ENCODE data around the gene UBE2I.

UBE2I gene

DNA sequence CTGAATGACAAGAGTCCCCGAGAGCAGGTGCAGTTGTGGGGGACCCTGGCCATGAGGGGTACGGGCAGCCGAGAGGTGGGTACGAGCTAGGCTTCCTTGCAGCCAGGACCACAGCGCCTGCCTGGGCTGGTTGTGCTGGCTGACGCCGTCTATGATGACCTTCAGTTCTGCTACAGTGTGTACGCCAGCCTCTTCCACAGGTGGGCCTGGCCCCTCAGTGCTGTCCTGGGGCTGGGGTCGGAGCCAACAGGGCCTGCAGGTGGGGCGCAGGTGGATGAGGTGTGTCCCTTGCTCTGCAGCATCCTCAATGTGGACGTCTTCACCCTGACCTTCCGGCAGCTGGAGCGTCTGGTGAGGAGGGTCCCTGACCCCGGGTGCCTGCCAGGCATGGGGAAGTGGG is 35.1 kb downstream of the UBE2I start:
- no peak for DNase-seq

DNA sequence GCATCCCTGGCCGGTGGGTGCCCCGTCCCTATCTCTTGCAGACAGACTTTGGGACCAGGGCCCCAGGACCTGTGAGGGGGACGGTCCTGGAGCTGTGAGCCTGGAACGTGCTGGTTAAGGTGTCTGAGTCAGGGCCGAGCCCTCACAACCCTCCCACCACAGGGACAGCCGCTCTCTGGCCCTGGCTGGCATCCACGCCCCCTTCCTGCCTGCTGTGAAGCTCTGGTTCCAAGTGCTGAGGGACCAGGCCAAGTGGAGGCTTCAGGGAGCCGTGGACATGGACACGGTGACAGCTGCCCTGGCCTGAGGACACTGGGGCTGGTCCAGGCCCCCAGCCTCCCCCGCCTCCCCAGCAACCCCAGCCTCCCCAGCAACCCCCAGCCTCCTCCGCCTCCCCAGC is 35.7 kb downstream of the UBE2I start:
- DNase-seq, result no peak

DNA sequence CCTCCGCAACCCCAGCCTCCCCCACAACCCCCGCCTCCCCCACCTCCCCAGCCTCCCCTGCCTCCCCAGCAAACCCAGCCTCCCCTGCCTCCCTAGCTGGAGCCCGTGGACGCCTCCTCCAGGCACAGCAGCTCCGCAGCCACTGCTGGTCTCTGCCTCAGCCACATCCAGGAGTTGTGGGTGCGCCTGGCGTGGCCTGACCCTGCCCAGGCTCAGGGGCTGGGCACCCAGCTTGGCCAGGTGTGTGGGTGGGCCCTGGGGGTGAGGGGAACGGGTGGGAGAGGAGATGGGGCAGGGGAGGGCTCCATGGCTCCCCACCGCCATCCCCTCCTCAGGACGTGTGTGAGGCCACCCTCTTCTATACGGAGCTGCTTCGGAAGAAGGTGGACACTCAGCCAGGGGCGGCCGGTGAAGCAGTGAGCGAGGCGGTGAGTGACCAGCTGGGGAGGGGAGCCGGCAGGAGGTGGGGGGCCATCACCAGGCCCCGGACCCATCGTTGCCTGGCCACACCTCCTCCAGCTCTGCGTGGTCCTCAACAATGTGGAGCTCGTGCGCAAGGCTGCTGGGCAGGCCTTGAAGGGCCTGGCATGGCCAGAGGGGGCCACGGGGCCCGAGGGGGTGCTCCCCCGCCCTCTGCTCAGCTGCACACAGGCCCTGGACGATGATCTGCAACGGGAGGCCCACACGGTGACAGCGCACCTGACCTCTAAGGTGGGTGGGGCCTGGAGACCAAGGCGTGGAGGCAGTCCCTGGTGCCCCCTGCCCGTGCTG is 36.4 kb downstream of the UBE2I start:
- DNase-seq, result no peak

DNA sequence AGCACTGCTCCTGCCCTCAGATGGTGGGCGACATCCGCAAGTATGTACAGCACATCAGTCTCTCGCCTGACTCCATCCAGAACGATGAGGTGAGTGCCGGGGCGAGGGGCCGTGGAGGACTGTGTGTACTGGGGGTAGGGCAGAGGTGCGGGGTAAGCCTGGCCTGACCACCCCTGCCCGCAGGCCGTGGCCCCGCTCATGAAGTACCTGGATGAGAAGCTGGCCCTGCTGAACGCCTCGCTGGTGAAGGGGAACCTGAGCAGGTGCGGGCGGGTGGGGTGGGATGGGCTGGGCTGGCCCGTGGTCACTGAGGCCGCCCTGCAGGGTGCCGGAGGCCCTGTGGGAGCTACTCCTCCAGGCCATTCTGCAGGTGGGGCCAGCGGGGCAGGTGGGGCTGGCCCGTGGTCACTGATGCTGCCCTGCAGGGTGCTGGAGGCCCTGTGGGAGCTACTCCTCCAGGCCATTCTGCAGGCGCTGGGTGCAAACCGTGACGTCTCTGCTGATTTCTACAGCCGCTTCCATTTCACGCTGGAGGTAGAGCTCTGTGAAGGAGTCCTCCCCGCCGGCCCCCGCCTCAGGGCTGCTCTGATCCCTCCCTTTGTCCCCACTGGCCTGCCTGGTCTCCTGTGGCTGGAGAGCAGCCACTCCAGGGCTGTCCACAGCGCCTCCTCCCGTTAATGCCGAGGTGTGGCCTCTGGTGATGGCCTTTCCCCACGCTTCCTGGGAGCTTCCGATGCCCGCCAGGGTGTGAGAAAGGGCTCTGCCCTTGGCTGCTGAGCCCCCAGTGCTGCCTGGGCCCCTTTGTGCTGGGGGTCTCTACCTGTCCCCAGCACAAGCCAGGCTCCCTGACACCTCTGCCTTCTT is 37.2 kb downstream of the UBE2I start:
- no peak for DNase-seq

- no peak for DNase-seq
These were observed 37.9 kb downstream of the UBE2I start for GRCh38 chr16:1347286-1347855.

DNA sequence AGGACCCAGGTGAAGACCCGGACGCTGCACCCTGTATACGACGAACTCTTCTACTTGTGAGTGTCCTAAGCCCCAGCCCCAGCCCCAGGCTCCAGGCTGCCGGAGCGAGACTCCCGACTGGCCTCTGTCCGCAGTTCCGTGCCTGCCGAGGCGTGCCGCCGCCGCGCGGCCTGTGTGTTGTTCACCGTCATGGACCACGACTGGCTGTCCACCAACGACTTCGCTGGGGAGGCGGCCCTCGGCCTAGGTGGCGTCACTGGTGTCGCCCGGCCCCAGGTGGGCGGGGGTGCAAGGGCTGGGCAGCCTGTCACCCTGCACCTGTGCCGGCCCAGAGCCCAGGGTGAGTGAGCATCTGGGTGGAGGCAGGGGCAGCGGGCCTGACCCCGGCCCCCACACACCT is 38.5 kb downstream of the UBE2I start:
- no peak for DNase-seq

GRCh38 chr16:1348441-1348840 is 39.0 kb downstream of the UBE2I start:
- DNase-seq, result no peak

DNA sequence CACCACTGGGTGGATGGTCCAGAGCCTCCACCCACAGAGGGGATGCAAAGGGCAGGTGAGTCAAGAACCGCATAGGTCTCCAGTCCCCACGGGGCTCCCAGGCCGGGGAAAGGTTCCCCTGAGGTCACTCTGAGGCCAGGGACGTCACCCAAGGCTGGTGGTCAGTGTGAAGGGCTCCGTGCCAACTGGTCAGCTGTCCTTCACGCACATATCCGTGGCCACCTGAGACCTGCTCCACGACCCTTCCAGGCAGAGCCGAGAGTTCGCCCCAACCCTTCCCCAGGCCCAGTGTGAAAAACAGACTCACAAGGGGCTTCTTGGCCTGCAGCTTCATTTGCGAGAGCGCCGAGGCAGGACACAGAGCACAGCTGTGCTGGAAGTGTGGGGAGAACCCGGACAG is 39.5 kb downstream of the UBE2I start:
- no peak for DNase-seq

GRCh38 chr16:1349351-1349750 is 39.9 kb downstream of the UBE2I start:
- DNase-seq, result no peak

GRCh38 chr16:1349951-1350350 is 40.5 kb downstream of the UBE2I start:
- DNase-seq, result no peak

DNA sequence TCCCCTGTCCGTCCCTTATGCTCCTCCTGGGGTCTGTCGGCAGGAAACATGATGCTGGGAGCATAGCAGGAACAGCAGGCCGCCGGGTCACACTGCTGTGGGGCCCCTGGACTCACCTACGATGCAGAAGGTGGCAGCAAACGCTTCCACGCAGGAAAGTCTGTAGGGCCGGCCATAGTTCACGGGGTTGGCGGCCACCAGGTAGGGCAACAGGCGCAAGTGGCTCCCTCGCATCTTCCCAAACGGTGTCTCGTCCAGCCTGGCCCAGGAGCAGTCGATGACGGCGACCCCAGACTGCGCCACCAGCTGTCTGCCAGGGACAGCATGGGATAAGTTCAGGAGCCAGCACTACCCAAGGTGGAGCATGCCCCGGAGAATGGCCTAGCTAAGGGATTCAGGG is 41.3 kb downstream of the UBE2I start:
- DNase-seq, result no peak

DNA sequence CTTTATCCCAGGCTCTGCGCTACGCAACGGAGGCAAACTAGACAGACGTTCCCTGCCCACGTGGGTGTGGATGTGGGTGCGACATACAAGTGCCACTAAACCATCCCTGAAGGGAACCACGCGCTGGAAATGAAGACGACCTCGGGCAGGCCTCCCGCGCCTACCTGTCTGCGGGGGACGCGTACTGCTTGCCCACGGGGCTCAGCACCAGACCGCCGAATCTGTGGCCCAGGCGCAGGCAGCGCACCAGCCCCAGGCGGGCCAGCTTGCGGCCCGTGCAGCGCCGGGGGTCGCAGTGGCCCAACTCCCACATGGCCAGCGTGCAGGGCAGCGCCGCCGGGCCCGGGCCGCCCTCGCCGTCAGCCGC is 41.8 kb downstream of the UBE2I start:
- peak in 1 of 5 experiments; percentile 39 for DNase-seq

- DNase-seq, result peak; percentile 72 to 93 (median 79)
These were observed 42.3 kb downstream of the UBE2I start, which contains the start of the genes GNPTG and TSR3 for GRCh38 chr16:1351582-1352362. GNPTG (plus strand) TSS chr16:1351931; CDS start chr16:1351966, 35 bp downstream. TSR3 (minus strand) TSS chr16:1351878; CDS start chr16:1351804, 74 bp downstream.

- DNase-seq, result no peak
These were observed 45.5 kb downstream of the UBE2I start for GRCh38 chr16:1354815-1355540.

DNA sequence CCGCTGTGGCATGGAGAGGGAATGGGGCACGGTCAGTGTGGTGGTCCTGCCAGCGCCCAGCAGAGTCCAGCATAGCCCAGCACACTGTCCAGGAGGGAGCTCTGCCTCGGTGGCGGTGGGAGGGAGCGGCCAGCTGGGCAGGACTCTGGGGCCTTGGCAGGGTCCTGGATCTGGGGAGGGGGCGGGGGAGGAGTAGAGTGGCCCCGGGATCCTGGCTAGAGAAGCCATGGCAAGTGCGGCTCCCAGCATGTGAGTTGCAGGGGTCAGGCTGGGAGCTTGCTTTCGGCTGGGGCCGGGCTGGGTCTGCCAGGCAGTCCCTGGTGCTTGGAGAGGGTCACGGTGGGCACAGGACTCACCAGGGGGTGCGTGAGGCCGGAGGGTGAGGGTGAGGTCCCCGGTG is 46.2 kb downstream of the UBE2I start:
- no peak for DNase-seq

GRCh38 chr16:1356061-1356900 is 46.8 kb downstream of the UBE2I start:
- DNase-seq, result no peak

DNA sequence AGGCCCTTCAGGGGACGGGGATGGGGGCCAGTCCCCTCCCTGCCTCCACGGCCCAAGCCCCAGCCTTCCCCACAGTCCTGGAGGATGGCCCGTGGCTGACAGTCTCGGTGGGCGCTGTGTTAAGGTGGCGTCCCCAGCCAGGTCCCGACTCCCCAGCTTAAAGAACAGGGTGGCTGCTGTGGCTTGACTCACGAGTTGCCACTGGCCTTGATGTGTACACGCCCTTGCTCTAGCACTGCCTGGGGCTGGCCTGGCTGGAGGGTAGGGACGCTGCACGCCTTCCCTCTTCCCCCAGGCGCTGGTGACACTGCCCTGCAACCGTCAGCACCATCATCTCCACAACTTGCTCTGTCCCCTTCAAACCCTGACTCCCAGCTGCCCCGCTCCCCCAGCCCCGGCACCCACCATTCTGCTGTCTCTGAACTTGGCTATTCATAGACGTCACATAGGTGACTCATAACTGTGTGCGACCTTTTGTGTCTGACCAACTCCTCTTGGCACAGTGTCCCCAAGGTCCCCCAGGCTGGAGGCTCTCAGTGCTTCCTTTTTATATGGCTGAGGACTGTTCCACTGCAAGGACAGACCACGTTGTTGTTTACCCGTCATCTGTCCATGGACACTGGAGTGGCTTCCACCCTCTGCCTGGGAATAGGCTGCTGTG is 48.6 kb downstream of the UBE2I start:
- no peak for DNase-seq

DNA sequence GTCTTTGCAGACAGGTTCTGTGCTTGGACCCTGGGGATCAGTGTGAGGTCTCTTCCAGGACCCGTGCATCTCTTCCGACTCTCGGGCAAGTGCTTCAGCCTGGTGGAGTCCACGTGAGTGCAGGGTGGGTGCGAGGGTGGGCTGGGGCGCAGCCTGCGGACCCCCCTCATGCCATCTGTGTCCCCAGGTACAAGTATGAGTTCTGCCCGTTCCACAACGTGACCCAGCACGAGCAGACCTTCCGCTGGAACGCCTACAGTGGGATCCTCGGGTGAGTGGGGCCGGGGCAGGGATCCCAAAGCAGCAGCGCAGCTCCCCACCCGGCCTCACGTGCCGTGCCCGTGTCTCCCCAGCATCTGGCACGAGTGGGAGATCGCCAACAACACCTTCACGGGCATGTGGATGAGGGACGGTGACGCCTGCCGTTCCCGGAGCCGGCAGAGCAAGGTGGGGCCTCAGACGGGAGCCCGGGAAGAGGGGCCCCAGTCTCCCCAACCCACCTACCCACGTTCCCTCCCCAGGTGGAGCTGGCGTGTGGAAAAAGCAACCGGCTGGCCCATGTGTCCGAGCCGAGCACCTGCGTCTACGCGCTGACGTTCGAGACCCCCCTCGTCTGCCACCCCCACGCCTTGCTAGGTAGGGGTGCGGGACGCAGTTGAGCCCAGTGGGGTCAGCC is 52.4 kb downstream of the UBE2I start:
- no peak for DNase-seq

GRCh38 chr16:1362807-1363206 is 53.4 kb downstream of the UBE2I start:
- no peak for DNase-seq

DNA sequence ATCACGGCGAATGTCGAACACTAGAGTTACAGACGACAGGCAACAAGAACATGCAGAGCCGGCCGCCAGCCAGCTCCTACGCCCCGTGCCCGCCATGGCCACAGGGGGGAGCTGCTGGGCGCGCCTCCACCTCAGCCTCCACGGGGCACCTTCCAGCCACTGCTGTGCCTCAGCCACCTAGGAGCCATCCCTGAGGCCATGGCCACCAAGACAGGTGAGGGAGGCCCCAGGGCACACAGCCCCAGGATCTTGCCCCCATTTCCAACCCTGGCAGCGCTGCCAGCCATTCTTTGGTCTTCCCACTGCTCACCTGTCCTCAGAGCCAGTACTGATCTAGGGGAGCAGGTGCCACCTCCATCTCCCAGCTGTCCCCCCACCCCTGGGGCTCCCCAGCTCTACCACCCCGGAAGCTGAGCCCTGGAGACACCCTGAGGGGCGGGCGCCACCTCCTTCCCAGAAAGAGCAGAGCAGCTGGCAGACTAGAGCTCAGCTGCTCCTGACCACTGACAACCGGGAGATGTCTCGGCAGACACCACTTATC is 54.1 kb downstream of the UBE2I start:
- peak; percentile 30 to 72 (median 55) for DNase-seq

Data from T-helper 2 cell (primary cell).